A673 (cell line): ENCODE measurements around the gene NPVF. TPM values are rescaled to one million over a fixed set of nuclear protein-coding genes. Genes with fewer than 3 reads are reported as not detected.

Experiments used
- BruUV-seq: library from RNA; stranded (reverse); fragments of 400-500 nt; replicated peaks from 2 replicates; lab custom pipeline; 2021; lab: Mats Ljungman, UMichigan
- CTCF ChIA-PET: fragments of 300-600 bp; sonication (Branson Sonifier 250); formaldehyde crosslinking; loops from one replicate; lab custom pipeline; 2022; ENCODE audit warnings: antibody characterized with exemption; lab: Charles Lee
- POLR2A ChIA-PET: fragments of 300-600 bp; sonication (Branson Sonifier 250); formaldehyde crosslinking; loops from one replicate; lab custom pipeline; 2022; ENCODE audit warnings: antibody characterized with exemption; ENCODE audit not compliant: low non-redundant PET; lab: Charles Lee
- DNase-seq: peaks from one replicate; pipeline ENCODE4 v3.0.0-alpha.2; 2015; ENCODE audit warnings: low spot score
- H3K27ac ChIP-seq: fragments of 200-600 bp; sonication (generic); 2 replicates; pipeline ENCODE4 v1.5.1; 2016; ENCODE audit warnings: mixed run types, low read depth, mild to moderate bottlenecking, mixed read lengths, antibody characterized with exemption, low read length; ENCODE audit not compliant: poor library complexity, severe bottlenecking
- H3K27me3 ChIP-seq: fragments of 200-600 bp; sonication (generic); replicated peaks from 2 replicates; pipeline ENCODE4 v1.6.1; 2017; ENCODE audit warnings: mixed run types, low read depth, mild to moderate bottlenecking, mixed read lengths, antibody characterized with exemption, low read length; ENCODE audit not compliant: insufficient read depth, poor library complexity
- H3K36me3 ChIP-seq: fragments of 200-600 bp; sonication (generic); 2 replicates; pipeline ENCODE4 v1.6.1; 2016; ENCODE audit warnings: mixed run types, mild to moderate bottlenecking, mixed read lengths, antibody characterized with exemption, low read length; ENCODE audit not compliant: insufficient read depth, poor library complexity, severe bottlenecking
- H3K4me1 ChIP-seq: fragments of 200-600 bp; sonication (generic); 2 replicates; pipeline ENCODE4 v1.6.1; 2017; ENCODE audit warnings: mixed run types, mild to moderate bottlenecking, mixed read lengths, antibody characterized with exemption, low read length; ENCODE audit not compliant: insufficient read depth, poor library complexity, severe bottlenecking
- H3K4me3 ChIP-seq: fragments of 200-600 bp; sonication (generic); 2 replicates; pipeline ENCODE4 v1.5.1; 2016; ENCODE audit warnings: low read depth, mixed run types, mild to moderate bottlenecking, mixed read lengths, low read length; ENCODE audit not compliant: poor library complexity, severe bottlenecking
- H3K9me3 ChIP-seq: fragments of 200-600 bp; sonication (generic); 2 replicates; pipeline ENCODE4 v1.6.1; 2016; ENCODE audit warnings: mixed run types, low read depth, mild to moderate bottlenecking, mixed read lengths, antibody characterized with exemption, low read length; ENCODE audit not compliant: poor library complexity, severe bottlenecking
- EZH2 ChIP-seq: fragments of 200-600 bp; sonication (generic); IDR thresholded peaks from 2 replicates; pipeline ENCODE4 v1.6.1; 2017; ENCODE audit warnings: borderline replicate concordance, low read depth, mild to moderate bottlenecking, mixed read lengths, antibody characterized with exemption, low read length; ENCODE audit not compliant: poor library complexity, severe bottlenecking
- intact Hi-C: fragments of 100-400 bp; cut with micrococcal nuclease; formaldehyde crosslinking; loops from one replicate; pipeline ENCODE4 v1.10.0; 2022; ENCODE audit not compliant: unreplicated experiment
- total RNA-seq: library from RNA; stranded (reverse); gene quantifications from 2 replicates; pipeline ENCODE4 v1.2.3, GENCODE V29; 2021
- TF ChIP-seq, protein P1 (sequence below): fragments of 300-800, 200-600 bp; sonication (generic); conservative IDR thresholded peaks from 2 replicates; pipeline ENCODE4 v1.5.1; 2017; ENCODE audit warnings: low read depth, mild to moderate bottlenecking, antibody characterized with exemption, low read length, moderate library complexity, mixed read lengths

Gene NPVF
- total RNA-seq, 1 experiment from 2014 or later = not detected

- intact Hi-C loops = no loop called here
- no peaks in the 10 kb centered on the region for H3K36me3 ChIP-seq
- H3K27ac ChIP-seq = no peak overlapping the region
- DNase-seq = no peak
- ChIA-PET CTCF (interaction anchor here (0.6 to 1.0 kb wide), 4 partner anchors 10 to 55 kb away, joined by 3 to 5 read pairs (median 4); partner anchors contain the start of gene CYCS), POLR2A (no interaction called here)
- H3K27me3 ChIP-seq = peaks cover 3% of the 10 kb centered on the region
- H3K4me1 ChIP-seq = peaks cover 3% of the 10 kb centered on the region
- no TSS peak for BruUV-seq
- peak overlapping the region; percentile 60 for H3K4me3 ChIP-seq
- TF ChIP-seq, protein P1, sequence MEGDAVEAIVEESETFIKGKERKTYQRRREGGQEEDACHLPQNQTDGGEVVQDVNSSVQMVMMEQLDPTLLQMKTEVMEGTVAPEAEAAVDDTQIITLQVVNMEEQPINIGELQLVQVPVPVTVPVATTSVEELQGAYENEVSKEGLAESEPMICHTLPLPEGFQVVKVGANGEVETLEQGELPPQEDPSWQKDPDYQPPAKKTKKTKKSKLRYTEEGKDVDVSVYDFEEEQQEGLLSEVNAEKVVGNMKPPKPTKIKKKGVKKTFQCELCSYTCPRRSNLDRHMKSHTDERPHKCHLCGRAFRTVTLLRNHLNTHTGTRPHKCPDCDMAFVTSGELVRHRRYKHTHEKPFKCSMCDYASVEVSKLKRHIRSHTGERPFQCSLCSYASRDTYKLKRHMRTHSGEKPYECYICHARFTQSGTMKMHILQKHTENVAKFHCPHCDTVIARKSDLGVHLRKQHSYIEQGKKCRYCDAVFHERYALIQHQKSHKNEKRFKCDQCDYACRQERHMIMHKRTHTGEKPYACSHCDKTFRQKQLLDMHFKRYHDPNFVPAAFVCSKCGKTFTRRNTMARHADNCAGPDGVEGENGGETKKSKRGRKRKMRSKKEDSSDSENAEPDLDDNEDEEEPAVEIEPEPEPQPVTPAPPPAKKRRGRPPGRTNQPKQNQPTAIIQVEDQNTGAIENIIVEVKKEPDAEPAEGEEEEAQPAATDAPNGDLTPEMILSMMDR = no peak
- no peak for TF ChIP-seq EZH2
- H3K9me3 ChIP-seq = no peaks in the 10 kb centered on the region
Observed at GRCh38 chr7:25180592-25180923, 47.7 kb downstream of the NPVF start.

DNA sequence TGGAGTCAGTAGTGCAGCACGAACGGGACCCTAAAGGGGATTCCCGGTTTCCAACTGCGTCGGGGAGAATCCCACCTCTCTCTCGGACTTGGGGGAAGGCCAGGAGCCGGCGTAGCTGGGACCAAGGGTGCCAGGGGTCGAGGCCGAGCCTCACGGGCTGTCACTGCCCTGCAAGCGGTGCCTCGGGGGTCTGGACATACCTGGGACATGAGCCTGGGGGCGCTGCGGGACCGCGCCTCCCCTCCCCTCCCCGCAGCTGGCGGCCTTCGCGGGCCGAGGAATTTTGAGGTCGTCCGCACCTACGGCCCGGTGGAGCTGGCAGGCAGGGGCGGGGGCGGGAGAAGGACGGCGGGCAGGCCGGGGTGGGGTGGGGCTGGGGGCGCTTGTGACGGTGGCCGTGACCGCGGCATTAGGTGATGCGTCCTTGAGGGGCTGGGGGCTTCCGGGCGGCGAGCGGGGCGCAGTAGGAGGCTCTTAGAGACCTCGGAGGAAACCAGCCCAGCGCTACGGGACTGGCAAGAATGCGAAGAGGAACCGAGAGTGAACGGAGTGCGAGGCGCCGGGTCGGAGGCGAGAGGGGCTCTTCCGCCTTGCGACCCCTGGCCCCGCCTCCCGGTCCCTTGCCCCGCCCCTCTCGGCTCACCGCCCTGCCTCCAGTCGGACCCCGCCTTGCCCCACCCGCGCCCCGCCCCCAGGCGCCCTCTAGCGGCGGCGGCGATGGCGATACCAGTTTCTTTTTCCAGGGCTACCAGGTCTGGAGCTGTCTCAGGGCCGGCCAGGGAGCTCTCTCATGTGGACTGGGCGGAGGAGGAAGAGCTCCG is 48.3 kb downstream of the NPVF start:
- intact Hi-C loops = no loop called here
- H3K4me1 ChIP-seq = peaks cover 3% of the 10 kb centered on the region
- H3K36me3 ChIP-seq = no peaks in the 10 kb centered on the region
- H3K27me3 ChIP-seq = peaks cover 3% of the 10 kb centered on the region
- H3K27ac ChIP-seq = peak overlapping the region; percentile 40
- TF ChIP-seq, protein P1 = peak; percentile 87
- TF ChIP-seq EZH2 = no peak
- ChIA-PET POLR2A (no interaction called here), CTCF (interaction anchor here (0.6 to 1.0 kb wide), 5 partner anchors 9 to 211 kb away, joined by 3 to 5 read pairs (median 4); partner anchors contain the start of gene CYCS)
- no TSS peak for BruUV-seq
- no peaks in the 10 kb centered on the region for H3K9me3 ChIP-seq
- DNase-seq = peak; percentile 86
- peak overlapping the region; percentile 60 for H3K4me3 ChIP-seq

- H3K9me3 ChIP-seq = no peaks in the 10 kb centered on the region
- intact Hi-C loops = no loop called here
- peaks cover 3% of the 10 kb centered on the region for H3K4me1 ChIP-seq
- DNase-seq = no peak
- H3K27ac ChIP-seq = no peak overlapping the region
- TF ChIP-seq EZH2 = no peak
- TF ChIP-seq, protein P1 = no peak
- peak overlapping the region; percentile 60 for H3K4me3 ChIP-seq
- peaks cover 3% of the 10 kb centered on the region for H3K27me3 ChIP-seq
- ChIA-PET CTCF (interaction anchor here (0.6 kb wide), 1 partner anchor 212 kb away, joined by 4 read pairs; no protein-coding TSS in a partner anchor), POLR2A (no interaction called here)
- BruUV-seq = no TSS peak
- H3K36me3 ChIP-seq = no peaks in the 10 kb centered on the region
Observed at GRCh38 chr7:25179325-25179724, 49.0 kb downstream of the NPVF start.

Other genes starting within 250 kb of the NPVF start
- 17.1 and 21.4 TPM in 2 replicates for gene OSBPL3, start 248.3 kb downstream of the NPVF start, total RNA-seq
- gene CYCS, start 103.2 kb downstream of the NPVF start, total RNA-seq = 274 and 350 TPM in 2 replicates